Loucy (cell line): Measurements from ENCODE around the gene DCAF15.
A peak's percentile ranks its signal among the peaks of the same experiment; 100 is the strongest.

ENCODE experiments used
- H2AFZ ChIP-seq: fragments of 200-600 bp; sonication (generic); 2 replicates; pipeline ENCODE4 v1.6.0; 2016; ENCODE audit warnings: antibody characterized with exemption, mild to moderate bottlenecking, low read length, moderate library complexity
- H3F3A ChIP-seq: fragments of 200-600 bp; 2 replicates; pipeline ENCODE4 v1.6.0; 2016; ENCODE audit warnings: antibody characterized with exemption, low read depth, mild to moderate bottlenecking
- H3K27me3 ChIP-seq: fragments of 200-600 bp; sonication (generic); 2 replicates; pipeline ENCODE4 v1.6.1; 2014; ENCODE audit warnings: low read length, mild to moderate bottlenecking; ENCODE audit not compliant: insufficient read depth, poor library complexity, severe bottlenecking
- H3K36me3 ChIP-seq: fragments of 200-600 bp; sonication (generic); 2 replicates; pipeline ENCODE4 v1.6.1; 2016; ENCODE audit warnings: low read length; ENCODE audit not compliant: insufficient read depth
- H3K4me1 ChIP-seq: fragments of 200-600 bp; sonication (generic); 2 replicates; pipeline ENCODE4 v1.5.1; 2014; ENCODE audit warnings: low read length, mild to moderate bottlenecking; ENCODE audit not compliant: insufficient read depth, poor library complexity, severe bottlenecking
- H3K4me2 ChIP-seq: fragments of 200-600 bp; sonication (generic); 2 replicates; pipeline ENCODE4 v1.6.0; 2014; ENCODE audit warnings: antibody characterized with exemption, low read length, low read depth, mild to moderate bottlenecking; ENCODE audit not compliant: poor library complexity, severe bottlenecking
- H3K4me3 ChIP-seq: fragments of 200-600 bp; sonication (generic); 2 replicates; pipeline ENCODE4 v1.5.1; 2014; ENCODE audit warnings: low read length, mild to moderate bottlenecking, mixed read lengths; ENCODE audit not compliant: poor library complexity, severe bottlenecking
- H3K79me2 ChIP-seq: fragments of 200-600 bp; sonication (generic); 2 replicates; pipeline ENCODE4 v1.6.1; 2014; ENCODE audit warnings: low read length; ENCODE audit not compliant: insufficient read depth
- H3K9ac ChIP-seq: fragments of 200-600 bp; sonication (generic); 2 replicates; pipeline ENCODE4 v1.6.0; 2014; ENCODE audit warnings: mild to moderate bottlenecking, low read depth, low read length, moderate library complexity; ENCODE audit not compliant: poor library complexity, severe bottlenecking
- H3K9me2 ChIP-seq: fragments of 200-600 bp; sonication (generic); replicated peaks from 2 replicates; pipeline ENCODE4 v1.6.1; 2016; ENCODE audit warnings: low read depth, low read length, mixed read lengths
- H3K9me3 ChIP-seq: fragments of 200-600 bp; sonication (generic); 2 replicates; pipeline ENCODE4 v1.6.1; 2014; ENCODE audit warnings: mild to moderate bottlenecking, antibody characterized with exemption, low read length, low read depth; ENCODE audit not compliant: insufficient read depth
- H4K20me1 ChIP-seq: fragments of 200-600 bp; sonication (generic); 2 replicates; pipeline ENCODE4 v1.6.0; 2014; ENCODE audit warnings: antibody characterized with exemption, low read length, mild to moderate bottlenecking; ENCODE audit not compliant: insufficient read depth, poor library complexity, severe bottlenecking
- CTCF ChIP-seq: fragments of 200-600 bp; sonication (generic); conservative IDR thresholded peaks from 2 replicates; pipeline ENCODE4 v1.5.1; 2014; ENCODE audit warnings: mild to moderate bottlenecking, antibody characterized with exemption, low read length
- EZH2phosphoT487 ChIP-seq: fragments of 200-600 bp; IDR thresholded peaks from 2 replicates; pipeline ENCODE4 v1.6.1; 2018; ENCODE audit warnings: antibody characterized with exemption, mild to moderate bottlenecking, moderate library complexity, borderline replicate concordance

DCAF15 gene

DNA sequence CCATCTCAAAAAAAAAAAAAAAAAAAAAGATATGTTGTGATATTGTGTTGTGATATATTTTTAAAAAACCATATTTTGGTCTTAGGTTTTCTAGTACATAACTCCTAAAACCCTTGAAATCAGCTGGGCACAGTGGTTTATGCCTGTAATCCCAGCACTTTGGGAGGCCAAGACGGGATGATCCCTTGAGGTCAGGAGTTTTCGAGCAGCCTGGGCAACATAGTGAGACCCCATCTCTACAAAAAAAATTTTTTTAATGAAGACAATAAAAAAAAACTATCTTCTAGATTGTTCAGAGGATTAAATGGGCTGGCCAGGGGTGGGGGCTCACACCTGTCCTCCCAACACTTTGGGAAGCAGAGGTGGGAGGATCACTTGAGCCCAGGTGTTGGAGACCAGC lies 1.3 kb upstream of the DCAF15 start:
- Histone ChIP-seq H3K36me3 (peaks cover 10% of the 10 kb centered on the region; the same call in 1 of the 2 replicates), H2AFZ (no peak overlapping the region), H3K9me3 (no peaks in the 10 kb centered on the region), H3K4me3 (no peak overlapping the region), H3K9me2 (no peaks in the 10 kb centered on the region), H3K4me2 (no peak overlapping the region), H3F3A (no peaks in the 10 kb centered on the region), H4K20me1 (peaks cover 16% of the 10 kb centered on the region), H3K9ac (no peak overlapping the region), H3K79me2 (peaks cover 37% of the 10 kb centered on the region), H3K4me1 (peaks cover 10% of the 10 kb centered on the region), H3K27me3 (no peaks in the 10 kb centered on the region)
- no peak for TF ChIP-seq EZH2phosphoT487
- no peak for TF ChIP-seq CTCF

- Histone ChIP-seq H3F3A (no peaks in the 10 kb centered on the region), H3K9me3 (no peaks in the 10 kb centered on the region), H3K36me3 (peaks cover 17% of the 10 kb centered on the region; the same call in 1 of the 2 replicates), H3K4me1 (peaks cover 10% of the 10 kb centered on the region), H3K9ac (no peak overlapping the region), H3K27me3 (no peaks in the 10 kb centered on the region), H3K4me2 (peak overlapping the region; percentile 59), H3K9me2 (no peaks in the 10 kb centered on the region), H4K20me1 (peaks cover 19% of the 10 kb centered on the region), H3K4me3 (peak overlapping the region; percentile 93), H2AFZ (peak overlapping the region; percentile 71), H3K79me2 (peaks cover 44% of the 10 kb centered on the region)
- TF ChIP-seq EZH2phosphoT487 (no peak), CTCF (no peak)
These were observed 533 bp upstream of the DCAF15 start for GRCh38 chr19:13951799-13952153.

GRCh38 chr19:13952931-13953531 lies 722 bp downstream of the DCAF15 start:
- Histone ChIP-seq H3K4me2 (peak overlapping the region; percentile 94), H3K4me3 (peak overlapping the region; percentile 93), H3F3A (no peaks in the 10 kb centered on the region), H3K4me1 (peaks cover 10% of the 10 kb centered on the region), H4K20me1 (peaks cover 19% of the 10 kb centered on the region), H2AFZ (no peak overlapping the region), H3K27me3 (no peaks in the 10 kb centered on the region), H3K36me3 (peaks cover 30% of the 10 kb centered on the region; the same call in 1 of the 2 replicates), H3K79me2 (peaks cover 55% of the 10 kb centered on the region), H3K9me3 (no peaks in the 10 kb centered on the region), H3K9ac (peak overlapping the region; percentile 92), H3K9me2 (no peaks in the 10 kb centered on the region)
- TF ChIP-seq EZH2phosphoT487 (no peak), CTCF (no peak)
